Renal cortex interstitium (tissue), 11 donors: Measurements from ENCODE around the gene GNB2. TPM values are rescaled to one million over a fixed set of nuclear protein-coding genes. Genes with fewer than 3 reads are reported as not detected.
"Not testable (repeated sequence)": the region's sequence is repeated elsewhere in the genome, so short reads cannot be mapped to it uniquely, and the experiment has no call there.

Experiments
- DNase-seq, 11 donors: peaks; one replicate each; pipeline ENCODE4 v3.0.0-alpha.2; 2013; ENCODE audit warnings: low read depth in 9 of 11, low spot score in 4 of 11; ENCODE audit errors: extremely low read depth in 1 of 11
- polyA plus RNA-seq, 3 donors: library from polyadenylated mRNA; unstranded; fragments of 120-200 nt; gene quantifications; one replicate each; pipeline ENCODE4 v1.2.1, GENCODE V29; 2013; ENCODE audit not compliant: insufficient read length in 3 of 3

GNB2 gene
- polyA plus RNA-seq, 3 donors, result 173 to 224 (median 197) TPM

GRCh38 chr7:100687751-100688300 is 14.3 kb downstream of the GNB2 start:
- DNase-seq, result no peak

GRCh38 chr7:100688326-100688860 is 14.9 kb downstream of the GNB2 start:
- no peak for DNase-seq

- no peak for DNase-seq
These were observed 15.9 kb downstream of the GNB2 start for GRCh38 chr7:100689230-100690135.

- DNase-seq, result peak in 8 of 11 donors; percentile 66 to 81 (median 74)
These were observed 18.4 kb downstream of the GNB2 start for GRCh38 chr7:100691676-100692577.

GRCh38 chr7:100692578-100692961 is 19.0 kb downstream of the GNB2 start:
- DNase-seq, result no peak

- no peak for DNase-seq
These were observed 20.0 kb downstream of the GNB2 start for GRCh38 chr7:100693312-100694097.

- peak in 1 of 11 donors; percentile 53 for DNase-seq
These were observed 20.7 kb downstream of the GNB2 start, which contains the start of gene GIGYF1 for GRCh38 chr7:100694098-100694745. Gene GIGYF1 (minus strand): TSS chr7:100694250. CDS start chr7:100688238, 6,012 bp downstream.

GRCh38 chr7:100696123-100696521 is 22.6 kb downstream of the GNB2 start:
- DNase-seq, result no peak

GRCh38 chr7:100699018-100699417 is 25.5 kb downstream of the GNB2 start:
- no peak for DNase-seq

- DNase-seq, result not testable (repeated sequence)
These were observed 27.5 kb downstream of the GNB2 start for GRCh38 chr7:100701089-100701488.

GRCh38 chr7:100705320-100705752 is 31.8 kb downstream of the GNB2 start:
- DNase-seq, result peak in 10 of 11 donors; percentile 57 to 75 (median 69)

- DNase-seq, result peak; percentile 93 to 99 (median 97)
These were observed 32.5 kb downstream of the GNB2 start, which contains the start of gene POP7 for GRCh38 chr7:100705753-100706671. Gene POP7 (plus strand): TSS chr7:100706121. CDS start chr7:100706831, 710 bp downstream.

- no peak for DNase-seq
These were observed 33.3 kb downstream of the GNB2 start for GRCh38 chr7:100706672-100707311.

- no peak for DNase-seq
These were observed 34.9 kb downstream of the GNB2 start for GRCh38 chr7:100708395-100708794.

GRCh38 chr7:100710452-100710851 is 36.9 kb downstream of the GNB2 start:
- DNase-seq, result no peak

GRCh38 chr7:100711369-100711768 is 37.8 kb downstream of the GNB2 start:
- DNase-seq, result no peak
